Measurements from ENCODE around the gene EVA1A. TPM values are rescaled to one million over a fixed set of nuclear protein-coding genes. Genes with fewer than 3 reads are reported as not detected.

The EVA1A gene
- total RNA-seq, 1 donor from 2014 or later, result 19.9 TPM

DNA sequence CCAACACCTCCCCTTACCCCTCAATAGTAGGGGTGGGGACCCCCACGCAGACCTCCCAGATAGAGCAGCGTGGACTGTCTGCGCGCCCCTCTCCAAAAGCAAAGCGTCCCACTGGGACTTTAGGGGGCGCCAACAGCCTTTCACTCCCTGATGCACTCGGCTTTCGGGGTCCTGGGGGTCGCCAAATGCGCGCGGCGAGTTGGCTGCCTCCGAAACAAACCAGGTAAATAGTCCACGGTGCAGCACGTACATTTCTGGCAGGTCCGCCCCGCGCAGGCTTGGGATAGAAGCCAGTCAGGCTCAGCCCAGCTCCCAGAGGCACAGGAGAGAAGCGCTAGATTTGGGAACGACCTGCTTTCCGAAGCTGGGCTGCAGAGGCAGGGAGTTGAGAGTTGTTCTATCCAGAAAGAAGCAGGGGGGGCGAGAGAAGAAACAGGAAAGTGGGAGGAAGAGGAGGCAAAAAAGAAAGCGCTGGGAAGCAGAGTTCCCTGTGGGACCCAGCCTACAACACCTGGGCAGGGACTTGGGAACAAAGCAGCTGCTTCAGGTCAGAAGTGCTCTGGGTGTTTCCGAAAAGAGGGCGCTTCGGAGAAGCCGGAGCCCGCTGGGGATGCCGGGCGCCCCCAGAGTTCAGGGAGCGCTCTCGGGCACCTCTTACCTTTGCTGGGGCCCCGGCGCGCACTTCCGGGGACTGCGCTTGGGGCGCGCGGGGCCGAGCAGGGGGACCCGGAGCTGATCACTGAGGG lies 544 bp downstream of the EVA1A start:
- H3K27ac Mint-ChIP-seq (ENCODE audit: unreplicated experiment), result peak overlapping the region; percentile 81
- H3K36me3 Mint-ChIP-seq (ENCODE audit: low read depth, unreplicated experiment), result no peaks in the 10 kb centered on the region
- peak; percentile 31 for DNase-seq (ENCODE audit: low spot score)
- peaks cover 8% of the 10 kb centered on the region for H3K27me3 Mint-ChIP-seq (ENCODE audit: unreplicated experiment)
- peak overlapping the region; percentile 97 for H3K4me3 Mint-ChIP-seq (ENCODE audit: unreplicated experiment)
- TF ChIP-seq, protein P1, sequence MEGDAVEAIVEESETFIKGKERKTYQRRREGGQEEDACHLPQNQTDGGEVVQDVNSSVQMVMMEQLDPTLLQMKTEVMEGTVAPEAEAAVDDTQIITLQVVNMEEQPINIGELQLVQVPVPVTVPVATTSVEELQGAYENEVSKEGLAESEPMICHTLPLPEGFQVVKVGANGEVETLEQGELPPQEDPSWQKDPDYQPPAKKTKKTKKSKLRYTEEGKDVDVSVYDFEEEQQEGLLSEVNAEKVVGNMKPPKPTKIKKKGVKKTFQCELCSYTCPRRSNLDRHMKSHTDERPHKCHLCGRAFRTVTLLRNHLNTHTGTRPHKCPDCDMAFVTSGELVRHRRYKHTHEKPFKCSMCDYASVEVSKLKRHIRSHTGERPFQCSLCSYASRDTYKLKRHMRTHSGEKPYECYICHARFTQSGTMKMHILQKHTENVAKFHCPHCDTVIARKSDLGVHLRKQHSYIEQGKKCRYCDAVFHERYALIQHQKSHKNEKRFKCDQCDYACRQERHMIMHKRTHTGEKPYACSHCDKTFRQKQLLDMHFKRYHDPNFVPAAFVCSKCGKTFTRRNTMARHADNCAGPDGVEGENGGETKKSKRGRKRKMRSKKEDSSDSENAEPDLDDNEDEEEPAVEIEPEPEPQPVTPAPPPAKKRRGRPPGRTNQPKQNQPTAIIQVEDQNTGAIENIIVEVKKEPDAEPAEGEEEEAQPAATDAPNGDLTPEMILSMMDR (IDR thresholded peaks at IDR 0.05; ENCODE audit: unreplicated experiment), result no peak
- peaks cover 41% of the 10 kb centered on the region for H3K4me1 Mint-ChIP-seq (ENCODE audit: unreplicated experiment)
- H3K9me3 Mint-ChIP-seq (ENCODE audit: unreplicated experiment), result no peaks in the 10 kb centered on the region

- H3K27ac Mint-ChIP-seq (ENCODE audit: unreplicated experiment), result no peak overlapping the region
- TF ChIP-seq, protein P1 (IDR thresholded peaks at IDR 0.05; ENCODE audit: unreplicated experiment), result no peak
- DNase-seq (ENCODE audit: low spot score), result no peak
- peak overlapping the region; percentile 97 for H3K4me3 Mint-ChIP-seq (ENCODE audit: unreplicated experiment)
- peaks cover 8% of the 10 kb centered on the region for H3K27me3 Mint-ChIP-seq (ENCODE audit: unreplicated experiment)
- no peaks in the 10 kb centered on the region for H3K9me3 Mint-ChIP-seq (ENCODE audit: unreplicated experiment)
- peaks cover 46% of the 10 kb centered on the region for H3K4me1 Mint-ChIP-seq (ENCODE audit: unreplicated experiment)
- H3K36me3 Mint-ChIP-seq (ENCODE audit: low read depth, unreplicated experiment), result no peaks in the 10 kb centered on the region
Measured at GRCh38 chr2:75559680-75560021, 1.1 kb downstream of the EVA1A start.

GRCh38 chr2:75558786-75559679 lies 1.7 kb downstream of the EVA1A start:
- H3K36me3 Mint-ChIP-seq (ENCODE audit: low read depth, unreplicated experiment), result no peaks in the 10 kb centered on the region
- peaks cover 8% of the 10 kb centered on the region for H3K27me3 Mint-ChIP-seq (ENCODE audit: unreplicated experiment)
- no peak overlapping the region for H3K27ac Mint-ChIP-seq (ENCODE audit: unreplicated experiment)
- peaks cover 49% of the 10 kb centered on the region for H3K4me1 Mint-ChIP-seq (ENCODE audit: unreplicated experiment)
- TF ChIP-seq, protein P1 (IDR thresholded peaks at IDR 0.05; ENCODE audit: unreplicated experiment), result no peak
- DNase-seq (ENCODE audit: low spot score), result no peak
- H3K9me3 Mint-ChIP-seq (ENCODE audit: unreplicated experiment), result no peaks in the 10 kb centered on the region
- peak overlapping the region; percentile 83 for H3K4me3 Mint-ChIP-seq (ENCODE audit: unreplicated experiment)

DNA sequence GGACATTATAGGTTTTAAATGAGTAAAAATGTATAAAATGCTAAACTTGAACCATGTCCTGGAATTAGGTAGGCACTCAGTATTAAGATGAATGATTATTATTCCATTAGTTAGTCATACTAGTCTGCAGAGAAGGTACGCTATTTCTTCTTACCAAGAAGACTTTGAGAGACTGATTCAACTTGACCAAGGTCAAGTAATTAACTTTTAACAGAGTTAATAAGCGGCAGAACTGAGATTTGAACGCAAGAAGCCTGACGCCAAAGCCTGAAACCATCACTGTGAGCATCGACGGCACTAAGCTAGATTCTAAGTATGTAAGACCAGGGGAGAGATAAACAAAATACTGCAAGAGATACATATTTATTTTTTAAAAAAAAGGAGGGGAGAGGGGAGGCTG lies 2.6 kb downstream of the EVA1A start:
- H3K9me3 Mint-ChIP-seq (ENCODE audit: unreplicated experiment), result no peaks in the 10 kb centered on the region
- no peak overlapping the region for H3K4me3 Mint-ChIP-seq (ENCODE audit: unreplicated experiment)
- no peak for DNase-seq (ENCODE audit: low spot score)
- peaks cover 8% of the 10 kb centered on the region for H3K27me3 Mint-ChIP-seq (ENCODE audit: unreplicated experiment)
- peaks cover 49% of the 10 kb centered on the region for H3K4me1 Mint-ChIP-seq (ENCODE audit: unreplicated experiment)
- no peaks in the 10 kb centered on the region for H3K36me3 Mint-ChIP-seq (ENCODE audit: low read depth, unreplicated experiment)
- TF ChIP-seq, protein P1 (IDR thresholded peaks at IDR 0.05; ENCODE audit: unreplicated experiment), result no peak
- H3K27ac Mint-ChIP-seq (ENCODE audit: unreplicated experiment), result no peak overlapping the region
